ENCODE results near the gene CACFD1.

CACFD1 gene

DNA sequence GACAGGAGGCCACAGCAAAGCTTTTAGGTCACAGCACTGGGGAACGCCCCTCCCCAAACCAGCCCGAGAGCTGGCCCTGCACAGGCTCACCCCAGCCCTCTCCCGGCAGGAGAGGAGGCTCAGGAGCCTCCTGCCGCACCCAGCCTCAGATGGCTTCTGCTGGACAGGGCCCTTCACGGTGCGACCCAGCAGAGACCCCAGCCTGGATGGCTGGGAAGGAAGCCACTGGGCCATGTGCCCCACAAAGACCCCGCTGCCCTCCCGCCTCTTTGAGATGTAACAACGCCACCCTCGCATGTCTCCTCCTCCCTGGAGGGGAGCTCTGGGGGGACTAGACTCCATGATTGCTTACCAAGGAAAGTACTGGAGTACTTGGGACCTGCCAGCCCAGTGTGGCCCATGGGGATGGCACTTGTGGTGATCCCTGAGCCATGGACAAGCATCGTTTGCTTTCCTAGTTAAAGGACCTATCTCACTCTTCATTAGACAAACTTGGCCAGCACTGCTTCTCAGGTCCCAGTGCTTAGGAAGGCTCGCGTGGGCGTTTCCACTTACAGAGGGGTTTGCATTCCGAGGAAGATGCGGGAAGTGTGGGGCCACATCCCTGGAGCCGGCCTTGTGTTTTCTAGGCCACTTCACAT, 56.0 kb downstream of the CACFD1 start:
- H3K4me3 ChIP-seq (replicated peaks; ENCODE audit: low read depth, low read length), result no peak overlapping the region
- TF ChIP-seq, protein P1, sequence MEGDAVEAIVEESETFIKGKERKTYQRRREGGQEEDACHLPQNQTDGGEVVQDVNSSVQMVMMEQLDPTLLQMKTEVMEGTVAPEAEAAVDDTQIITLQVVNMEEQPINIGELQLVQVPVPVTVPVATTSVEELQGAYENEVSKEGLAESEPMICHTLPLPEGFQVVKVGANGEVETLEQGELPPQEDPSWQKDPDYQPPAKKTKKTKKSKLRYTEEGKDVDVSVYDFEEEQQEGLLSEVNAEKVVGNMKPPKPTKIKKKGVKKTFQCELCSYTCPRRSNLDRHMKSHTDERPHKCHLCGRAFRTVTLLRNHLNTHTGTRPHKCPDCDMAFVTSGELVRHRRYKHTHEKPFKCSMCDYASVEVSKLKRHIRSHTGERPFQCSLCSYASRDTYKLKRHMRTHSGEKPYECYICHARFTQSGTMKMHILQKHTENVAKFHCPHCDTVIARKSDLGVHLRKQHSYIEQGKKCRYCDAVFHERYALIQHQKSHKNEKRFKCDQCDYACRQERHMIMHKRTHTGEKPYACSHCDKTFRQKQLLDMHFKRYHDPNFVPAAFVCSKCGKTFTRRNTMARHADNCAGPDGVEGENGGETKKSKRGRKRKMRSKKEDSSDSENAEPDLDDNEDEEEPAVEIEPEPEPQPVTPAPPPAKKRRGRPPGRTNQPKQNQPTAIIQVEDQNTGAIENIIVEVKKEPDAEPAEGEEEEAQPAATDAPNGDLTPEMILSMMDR (IDR thresholded peaks at IDR 0.05; ENCODE audit: low read length, missing control alignments), result no peak
- DNase-seq (ENCODE audit: low read depth), result no peak

DNA sequence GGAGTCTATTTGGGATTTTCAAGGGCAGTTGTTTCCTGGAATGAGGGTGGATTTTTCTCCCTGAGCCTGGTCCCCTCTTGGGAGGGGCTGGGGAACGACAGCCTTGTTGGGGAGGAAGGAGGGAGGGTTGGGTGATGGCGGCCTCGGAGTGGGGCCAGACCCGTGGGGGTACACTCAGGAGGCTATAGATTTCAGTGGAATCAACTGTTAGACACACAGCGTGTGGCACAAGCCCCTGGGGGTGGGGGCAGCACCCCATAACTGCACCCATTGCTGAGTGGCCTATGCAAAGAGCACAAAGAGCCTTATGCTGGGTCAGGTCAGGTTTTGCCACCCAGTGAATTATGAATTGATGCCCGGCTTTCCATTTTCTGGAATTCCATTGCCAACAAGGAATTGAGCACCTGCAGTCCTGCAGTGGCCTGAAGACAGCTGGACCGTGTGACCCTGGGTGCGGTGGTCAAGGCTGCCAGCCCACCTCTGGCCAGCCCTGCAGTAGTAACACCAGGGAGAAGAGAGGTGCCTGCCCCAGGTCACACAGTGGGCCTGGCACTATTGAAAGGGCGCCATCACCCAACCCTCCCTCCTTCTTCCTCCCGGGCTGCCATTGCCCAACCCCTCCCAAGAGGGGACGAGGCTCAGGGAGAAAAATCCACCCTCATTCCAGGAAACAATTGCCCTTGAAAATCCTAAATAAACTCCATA, 56.6 kb downstream of the CACFD1 start:
- TF ChIP-seq, protein P1 (IDR thresholded peaks at IDR 0.05; ENCODE audit: low read length, missing control alignments), result no peak
- no peak overlapping the region for H3K4me3 ChIP-seq (replicated peaks; ENCODE audit: low read depth, low read length)
- no peak for DNase-seq (ENCODE audit: low read depth)

DNA sequence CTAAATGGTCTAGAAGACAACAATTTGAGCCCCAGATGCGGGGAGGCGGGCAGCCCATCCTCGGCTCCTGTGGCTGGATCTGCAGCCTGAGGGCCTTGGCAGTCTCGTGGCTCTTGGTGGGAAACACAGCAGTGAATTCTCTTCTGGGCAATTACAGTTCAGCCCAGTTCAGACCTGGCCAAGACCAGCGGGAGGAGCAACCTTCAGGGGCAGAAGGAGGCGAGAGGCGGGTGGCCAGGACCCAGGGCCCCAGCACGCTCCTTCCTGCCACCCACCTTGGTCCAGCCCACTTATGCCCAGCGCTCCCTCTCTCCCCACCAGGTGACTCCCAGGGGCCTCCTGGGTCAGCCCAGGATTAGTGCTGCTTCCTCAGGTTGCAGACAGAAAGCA, 57.2 kb downstream of the CACFD1 start:
- no peak overlapping the region for H3K4me3 ChIP-seq (replicated peaks; ENCODE audit: low read depth, low read length)
- TF ChIP-seq, protein P1 (IDR thresholded peaks at IDR 0.05; ENCODE audit: low read length, missing control alignments), result no peak
- DNase-seq (ENCODE audit: low read depth), result no peak

DNA sequence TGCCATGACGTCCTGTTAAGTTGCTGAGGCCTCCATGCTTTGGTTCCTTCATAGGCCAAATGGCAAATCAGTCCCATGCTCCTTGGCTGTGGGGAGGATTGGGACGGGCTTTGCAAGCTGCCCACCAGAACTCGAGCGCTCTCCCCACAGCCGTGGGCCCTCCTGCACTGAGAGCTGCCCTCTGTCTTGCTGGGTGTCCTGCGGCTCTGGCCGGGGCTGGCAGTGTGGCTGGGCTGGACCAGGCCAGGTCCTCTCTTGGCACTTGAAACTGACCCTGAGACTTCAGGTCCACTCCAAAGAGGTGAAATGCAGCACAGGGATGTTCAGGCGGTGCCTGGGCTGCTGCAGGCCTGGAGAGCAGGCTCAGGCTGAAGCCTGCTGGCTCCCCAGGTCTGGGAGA, 57.9 kb downstream of the CACFD1 start:
- H3K4me3 ChIP-seq (replicated peaks; ENCODE audit: low read depth, low read length), result no peak overlapping the region
- no peak for DNase-seq (ENCODE audit: low read depth)
- TF ChIP-seq, protein P1 (IDR thresholded peaks at IDR 0.05; ENCODE audit: low read length, missing control alignments), result no peak

DNA sequence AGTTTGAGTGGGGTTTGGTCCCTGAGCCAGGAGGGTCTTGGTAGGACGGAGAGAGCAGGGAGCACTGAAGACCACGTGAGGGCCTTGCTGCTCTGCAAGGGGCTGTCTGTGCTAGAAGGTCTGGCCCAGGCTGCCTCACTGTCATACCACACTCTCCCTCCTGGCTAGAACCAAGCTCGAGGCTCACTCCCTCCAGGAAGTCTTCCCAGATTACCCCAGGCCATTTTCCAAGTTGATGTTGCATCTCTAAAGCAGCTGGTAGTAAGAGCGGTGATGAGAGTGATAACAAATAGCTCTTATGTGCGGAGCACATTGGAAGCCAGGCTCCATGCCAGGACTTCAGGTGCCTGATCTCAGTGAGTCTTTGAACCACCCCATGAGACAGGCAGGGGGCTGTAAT, 58.4 kb downstream of the CACFD1 start:
- H3K4me3 ChIP-seq (replicated peaks; ENCODE audit: low read depth, low read length), result no peak overlapping the region
- TF ChIP-seq, protein P1 (IDR thresholded peaks at IDR 0.05; ENCODE audit: low read length, missing control alignments), result no peak
- no peak for DNase-seq (ENCODE audit: low read depth)

DNA sequence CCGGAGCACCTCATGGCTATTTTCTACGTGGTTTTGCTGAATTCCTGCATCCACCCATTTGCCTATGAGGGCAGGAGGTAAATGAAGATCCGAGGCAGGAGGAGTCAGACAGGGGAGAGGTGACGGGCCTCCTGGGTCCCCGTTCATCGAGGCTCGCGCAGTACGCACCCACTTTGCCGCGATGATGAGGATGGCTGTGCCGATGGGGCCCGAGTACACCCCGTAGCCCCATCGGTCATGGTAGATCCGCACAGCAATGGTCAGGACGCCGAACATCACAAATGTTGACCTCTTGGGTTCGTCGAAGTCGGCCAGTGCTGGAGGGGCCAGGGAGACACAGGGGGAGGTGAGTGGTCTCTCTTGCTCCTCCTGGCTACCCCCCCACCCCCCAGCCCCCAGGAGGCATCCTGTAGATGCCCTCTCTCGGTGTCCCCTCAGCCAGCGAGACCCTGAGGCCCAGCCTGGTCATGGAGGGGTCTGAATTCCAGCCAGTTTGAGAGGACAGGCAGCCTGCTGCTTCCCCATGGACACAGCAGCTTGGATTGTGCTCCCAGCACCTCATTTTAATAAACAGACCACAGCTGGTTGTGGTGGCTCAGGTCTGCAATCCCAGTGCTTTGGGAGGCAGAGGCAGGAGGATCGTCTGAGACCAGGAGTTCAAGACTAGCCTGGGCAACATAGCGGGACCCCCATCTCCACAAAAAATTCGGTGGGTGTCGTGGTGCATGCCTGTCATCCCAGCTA, 59.1 kb downstream of the CACFD1 start:
- TF ChIP-seq, protein P1 (IDR thresholded peaks at IDR 0.05; ENCODE audit: low read length, missing control alignments), result no peak
- H3K4me3 ChIP-seq (replicated peaks; ENCODE audit: low read depth, low read length), result no peak overlapping the region
- DNase-seq (ENCODE audit: low read depth), result no peak

Measured in fibroblast of pulmonary artery (primary cell).